GM23338 (cell line): ENCODE measurements around the gene DHX38. TPM values are rescaled to one million over a fixed set of nuclear protein-coding genes. Genes with fewer than 3 reads are reported as not detected.

Experiments
- ATAC-seq: fragments of 200-7000 bp; cut with Tn5 transposase; 3 replicates; pipeline ENCODE4 v1.9.1; 2020
- DNase-seq: peaks from one replicate; pipeline ENCODE4 v3.0.0-alpha.2; 2015; ENCODE audit warnings: low spot score
- H2AFZ ChIP-seq: fragments of 200-600 bp; sonication (generic); 2 replicates; pipeline ENCODE4 v1.8.0; 2016; ENCODE audit warnings: antibody characterized with exemption, mild to moderate bottlenecking, moderate library complexity
- H3F3A ChIP-seq: fragments of 200-600 bp; sonication (generic); replicated peaks from 2 replicates; pipeline ENCODE4 v1.8.0; 2017; ENCODE audit warnings: antibody characterized with exemption, mixed run types, low read depth
- H3K27ac ChIP-seq: fragments of 200-600 bp; sonication (generic); 2 replicates; pipeline ENCODE4 v1.6.1; 2016; ENCODE audit warnings: low read depth
- H3K27me3 ChIP-seq: fragments of 200-600 bp; sonication (generic); 2 replicates; pipeline ENCODE4 v1.8.0; 2016; ENCODE audit warnings: mild to moderate bottlenecking, mixed run types, moderate library complexity; ENCODE audit not compliant: insufficient read depth
- H3K36me3 ChIP-seq: fragments of 200-600 bp; sonication (generic); 2 replicates; pipeline ENCODE4 v1.8.0; 2016; ENCODE audit warnings: mild to moderate bottlenecking; ENCODE audit not compliant: insufficient read depth
- H3K4me1 ChIP-seq: fragments of 200-600 bp; sonication (generic); 2 replicates; pipeline ENCODE4 v1.8.0; 2016; ENCODE audit warnings: mild to moderate bottlenecking, moderate library complexity; ENCODE audit not compliant: insufficient read depth
- H3K4me2 ChIP-seq: fragments of 200-600 bp; sonication (generic); 2 replicates; pipeline ENCODE4 v1.7.1; 2017; ENCODE audit warnings: mixed run types
- H3K4me3 ChIP-seq: fragments of 200-600 bp; sonication (generic); 2 replicates; pipeline ENCODE4 v1.6.1; 2016; ENCODE audit warnings: mixed run types
- H3K79me2 ChIP-seq: fragments of 200-600 bp; sonication (generic); replicated peaks from 2 replicates; pipeline ENCODE4 v1.8.0; 2017; ENCODE audit warnings: mild to moderate bottlenecking; ENCODE audit not compliant: insufficient read depth
- H3K9me2 ChIP-seq: fragments of 200-600 bp; sonication (generic); 2 replicates; pipeline ENCODE4 v1.8.0; 2017; ENCODE audit not compliant: insufficient read depth
- H4K20me1 ChIP-seq: fragments of 200-600 bp; sonication (generic); replicated peaks from 2 replicates; pipeline ENCODE4 v1.8.0; 2017; ENCODE audit warnings: mild to moderate bottlenecking; ENCODE audit not compliant: insufficient read depth
- H3K27ac Mint-ChIP-seq: 2 replicates; pipeline ENCODE4 v1.8.0; 2020; ENCODE audit warnings: inconsistent platforms, mild to moderate bottlenecking, moderate library complexity, mixed read lengths
- H3K27me3 Mint-ChIP-seq: 3 replicates; pipeline ENCODE4 v1.8.0; 2022; ENCODE audit warnings: low read depth, mild to moderate bottlenecking, moderate library complexity, mixed read lengths, inconsistent platforms; ENCODE audit not compliant: insufficient read depth, poor library complexity
- H3K36me3 Mint-ChIP-seq: 3 replicates; pipeline ENCODE4 v1.8.0; 2021; ENCODE audit warnings: low read depth, mild to moderate bottlenecking, inconsistent platforms, moderate library complexity, mixed read lengths
- H3K4me1 Mint-ChIP-seq: 3 replicates; pipeline ENCODE4 v1.8.0; 2020; ENCODE audit warnings: mild to moderate bottlenecking, inconsistent platforms, mixed read lengths
- H3K4me3 Mint-ChIP-seq: 3 replicates; pipeline ENCODE4 v1.8.0; 2021; ENCODE audit warnings: moderate library complexity, mild to moderate bottlenecking, inconsistent platforms, mixed read lengths
- H3K9me3 Mint-ChIP-seq: 3 replicates; pipeline ENCODE4 v1.8.0; 2020; ENCODE audit warnings: moderate library complexity, mild to moderate bottlenecking, inconsistent platforms, mixed read lengths
- CREB1 ChIP-seq: fragments of 250-450 bp; sonication (Bioruptor Pico); IDR thresholded peaks from 2 replicates; pipeline ENCODE4 v1.5.0; 2020; ENCODE audit warnings: low read depth, mild to moderate bottlenecking, moderate library complexity
- CTCF ChIP-seq, 2 experiments: fragments of 200-600 bp in 1 of 2; sonication (generic) in 1 of 2; conservative IDR thresholded peaks; 2 replicates each; pipeline versions ENCODE4 v1.5.1 to v1.6.1; 2016 to 2017; ENCODE audit warnings: antibody characterized with exemption in 2 of 2, low read depth in 2 of 2, mild to moderate bottlenecking in 2 of 2, moderate library complexity in 1 of 2
- ETS1 ChIP-seq: IDR thresholded peaks from 2 replicates; pipeline ENCODE4 v1.6.1; 2016; ENCODE audit warnings: antibody characterized with exemption
- EZH2 ChIP-seq: fragments of 200-600 bp; sonication (generic); IDR thresholded peaks from one replicate; pipeline ENCODE4 v1.8.0; 2017; ENCODE audit warnings: antibody characterized with exemption, mild to moderate bottlenecking, low read depth; ENCODE audit not compliant: unreplicated experiment
- EZH2phosphoT487 ChIP-seq: fragments of 200-600 bp; sonication (generic); IDR thresholded peaks from one replicate; pipeline ENCODE4 v1.8.1; 2018; ENCODE audit warnings: antibody characterized with exemption; ENCODE audit not compliant: unreplicated experiment
- JUNB ChIP-seq: IDR thresholded peaks from one replicate; pipeline ENCODE4 v1.6.1; 2016; ENCODE audit warnings: antibody characterized with exemption; ENCODE audit not compliant: unreplicated experiment
- NANOG ChIP-seq: IDR thresholded peaks from 2 replicates; pipeline ENCODE4 v1.6.1; 2016; ENCODE audit warnings: antibody characterized with exemption, borderline replicate concordance
- POLR2AphosphoS5 ChIP-seq: IDR thresholded peaks from 2 replicates; pipeline ENCODE4 v1.6.1; 2016; ENCODE audit warnings: antibody characterized with exemption, low read depth
- REST ChIP-seq: IDR thresholded peaks from one replicate; pipeline ENCODE4 v1.6.1; 2018; ENCODE audit warnings: antibody characterized with exemption; ENCODE audit not compliant: unreplicated experiment
- STAT1 ChIP-seq: IDR thresholded peaks from one replicate; pipeline ENCODE4 v1.6.1; 2016; ENCODE audit warnings: antibody characterized with exemption; ENCODE audit not compliant: unreplicated experiment
- ZNF114 ChIP-seq: fragments of 250-450 bp; sonication (Bioruptor Pico); IDR thresholded peaks from 2 replicates; pipeline ENCODE4 v1.5.0; 2020; ENCODE audit warnings: mild to moderate bottlenecking, moderate library complexity
- ZNF331 ChIP-seq: fragments of 250-450 bp; sonication (Bioruptor Pico); IDR thresholded peaks from 2 replicates; pipeline ENCODE4 v1.5.0; 2020; ENCODE audit warnings: low read depth, mild to moderate bottlenecking, moderate library complexity
- ZNF462 ChIP-seq: fragments of 250-450 bp; sonication (Bioruptor Pico); IDR thresholded peaks from 2 replicates; pipeline ENCODE4 v1.5.0; 2020; ENCODE audit warnings: mild to moderate bottlenecking, moderate library complexity
- polyA plus RNA-seq: library from polyadenylated mRNA; unstranded; fragments of >200 nt; fragmentation: Nextera tagmentation; extraction: Ambion mirVana; gene quantifications from 2 replicates; pipeline ENCODE4 v1.2.1, GENCODE V29; 2016
- total RNA-seq: library from RNA; depleted of rRNA; stranded (reverse); fragments of >200 nt; shearing (Covaris generic); gene quantifications from 2 replicates; pipeline ENCODE4 v1.2.3, GENCODE V29; 2014

DHX38 gene
- total and polyA plus RNA-seq, 2 experiments from 2014 or later = 31.4 to 46.4 TPM

DNA sequence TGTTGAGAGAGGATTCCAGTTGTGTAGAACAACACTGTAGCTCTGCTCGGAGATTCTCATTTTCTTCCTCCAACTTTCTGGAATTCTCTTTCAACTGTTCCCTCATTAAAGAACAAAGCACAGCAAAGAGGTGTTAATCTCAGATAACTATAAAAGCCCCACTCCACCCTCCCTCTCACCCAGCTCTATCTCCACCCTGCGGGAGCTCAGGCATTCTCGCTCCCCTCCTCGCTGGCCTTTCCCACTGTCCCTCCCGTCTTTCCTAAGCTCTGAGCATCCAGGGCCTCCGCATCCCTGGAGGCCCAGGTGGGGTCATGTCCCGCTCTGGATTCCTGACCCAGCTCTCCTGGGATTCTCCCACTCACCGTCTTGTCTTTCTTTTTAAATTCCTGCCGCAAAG is 35.1 kb downstream of the DHX38 start:
- TF ChIP-seq REST (no peak), CREB1 (CRISPR knock-in tag) (no peak), CTCF (conservative IDR thresholded peaks at IDR 0.05; ENCODE audit: low read depth in 2 of 2) (no peak), ZNF462 (CRISPR knock-in tag) (no peak), NANOG (no peak), EZH2phosphoT487 (no peak), ETS1 (no peak), JUNB (no peak), EZH2 (no peak), POLR2AphosphoS5 (no peak), ZNF114 (CRISPR knock-in tag) (no peak), ZNF331 (CRISPR knock-in tag) (no peak), STAT1 (no peak)
- no peaks in the 10 kb centered on the region for H3K36me3 ChIP-seq
- no peak; the same call in 2 of the 3 replicates for ATAC-seq
- H3K4me1 ChIP-seq = no peaks in the 10 kb centered on the region; the same call in none of the 2 replicates
- no peak overlapping the region for H3K4me2 ChIP-seq
- no peak overlapping the region for H2AFZ ChIP-seq
- H3K79me2 ChIP-seq = no peaks in the 10 kb centered on the region
- no peak overlapping the region for H3K27ac ChIP-seq
- Mint-ChIP-seq H3K4me3 (no peak overlapping the region), H3K27me3 (peaks cover 12% of the 10 kb centered on the region), H3K4me1 (peaks cover 27% of the 10 kb centered on the region), H3K9me3 (no peaks in the 10 kb centered on the region), H3K36me3 (no peaks in the 10 kb centered on the region; the same call in 2 of the 3 replicates), H3K27ac (no peak overlapping the region)
- H3F3A ChIP-seq = no peaks in the 10 kb centered on the region
- H3K4me3 ChIP-seq = no peak overlapping the region
- no peaks in the 10 kb centered on the region for H4K20me1 ChIP-seq
- no peak for DNase-seq
- no peaks in the 10 kb centered on the region for H3K9me2 ChIP-seq
- no peaks in the 10 kb centered on the region for H3K27me3 ChIP-seq
